ENCODE data around the gene TYROBP.

TYROBP gene

GRCh38 chr19:35860818-35861639 lies 47.1 kb downstream of the TYROBP start:
- H3K27me3 ChIP-seq (ENCODE audit: control insufficient read depth, insufficient read depth, low read length) = peaks cover 49% of the 10 kb centered on the region

DNA sequence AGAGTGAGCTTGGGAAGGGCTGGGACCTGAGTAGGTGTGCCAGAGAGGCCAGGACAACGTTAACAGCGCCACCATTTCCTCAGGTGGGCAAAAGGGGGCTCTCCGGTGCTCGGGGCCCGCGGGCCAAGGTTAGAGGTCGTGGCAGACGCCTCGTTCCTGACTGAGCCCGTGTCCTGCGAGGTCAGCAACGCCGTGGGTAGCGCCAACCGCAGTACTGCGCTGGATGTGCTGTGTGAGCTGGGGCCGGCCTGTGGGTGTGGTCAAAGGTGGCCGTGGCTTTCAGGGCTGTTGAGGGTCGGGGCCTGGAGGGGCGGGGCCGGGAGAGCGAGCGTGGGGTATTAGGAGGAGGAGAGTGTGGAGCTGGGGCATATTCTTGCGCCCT lies 47.7 kb downstream of the TYROBP start:
- H3K27me3 ChIP-seq (ENCODE audit: control insufficient read depth, insufficient read depth, low read length) = peaks cover 55% of the 10 kb centered on the region
- H3K4me3 ChIP-seq (ENCODE audit: low read length) = no peak overlapping the region
- peaks cover 22% of the 10 kb centered on the region for H3K4me1 ChIP-seq (ENCODE audit: control insufficient read depth, insufficient read depth, low read length)
- no peak overlapping the region for H3K9ac ChIP-seq (ENCODE audit: low read length)
- H3K36me3 ChIP-seq (ENCODE audit: control insufficient read depth, insufficient read depth, low read length) = no peaks in the 10 kb centered on the region
- H3K9me3 ChIP-seq (ENCODE audit: control insufficient read depth, low read length) = no peaks in the 10 kb centered on the region

More at GRCh38 chr19:35860818-35861639, 47.1 kb downstream of the TYROBP start:
- H3K9me3 ChIP-seq (ENCODE audit: control insufficient read depth, low read length) = no peaks in the 10 kb centered on the region
- H3K9ac ChIP-seq (ENCODE audit: low read length) = no peak overlapping the region
- no peak overlapping the region for H3K4me3 ChIP-seq (ENCODE audit: low read length)
- peaks cover 22% of the 10 kb centered on the region for H3K4me1 ChIP-seq (ENCODE audit: control insufficient read depth, insufficient read depth, low read length)
- H3K36me3 ChIP-seq (ENCODE audit: control insufficient read depth, insufficient read depth, low read length) = no peaks in the 10 kb centered on the region

DNA sequence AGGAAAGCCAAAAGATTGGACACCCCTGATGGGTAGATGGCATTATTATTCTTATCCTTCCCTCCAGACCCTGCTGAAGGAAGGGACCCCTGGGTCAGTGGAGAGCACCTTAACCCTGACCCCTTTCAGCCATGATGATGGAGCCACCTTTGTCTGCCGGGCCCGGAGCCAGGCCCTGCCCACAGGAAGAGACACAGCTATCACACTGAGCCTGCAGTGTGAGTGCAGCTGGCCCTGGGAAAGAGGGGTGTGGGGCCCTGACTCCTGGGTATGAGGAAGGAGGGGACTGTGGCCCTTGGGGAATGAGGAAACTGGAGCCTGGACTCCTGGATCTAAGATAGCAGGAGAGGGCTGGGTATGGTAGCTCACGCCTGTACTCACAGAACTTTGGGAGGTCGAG lies 48.7 kb downstream of the TYROBP start:
- H3K4me1 ChIP-seq (ENCODE audit: control insufficient read depth, insufficient read depth, low read length) = peaks cover 22% of the 10 kb centered on the region
- H3K36me3 ChIP-seq (ENCODE audit: control insufficient read depth, insufficient read depth, low read length) = no peaks in the 10 kb centered on the region
- H3K4me3 ChIP-seq (ENCODE audit: low read length) = no peak overlapping the region
- no peaks in the 10 kb centered on the region for H3K9me3 ChIP-seq (ENCODE audit: control insufficient read depth, low read length)
- H3K9ac ChIP-seq (ENCODE audit: low read length) = no peak overlapping the region
- peaks cover 64% of the 10 kb centered on the region for H3K27me3 ChIP-seq (ENCODE audit: control insufficient read depth, insufficient read depth, low read length)

DNA sequence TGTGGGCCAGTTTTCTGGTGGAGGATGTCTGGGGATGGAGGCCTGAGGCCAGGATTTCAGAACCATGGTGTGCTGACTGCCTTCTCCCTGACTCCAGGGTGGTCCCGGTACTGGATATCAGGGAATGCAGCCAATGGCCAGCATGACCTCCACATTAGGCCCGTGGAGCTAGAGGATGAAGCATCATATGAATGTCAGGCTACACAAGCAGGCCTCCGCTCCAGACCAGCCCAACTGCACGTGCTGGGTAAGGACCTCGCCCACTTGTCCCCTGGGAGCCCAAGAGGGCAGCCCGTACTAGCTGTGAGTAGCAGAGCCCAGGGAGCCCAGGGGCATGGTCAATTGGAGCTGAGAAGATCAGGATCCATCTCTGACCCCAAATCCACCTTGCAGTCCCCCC lies 49.8 kb downstream of the TYROBP start:
- H3K4me3 ChIP-seq (ENCODE audit: low read length) = no peak overlapping the region
- no peaks in the 10 kb centered on the region for H3K36me3 ChIP-seq (ENCODE audit: control insufficient read depth, insufficient read depth, low read length)
- no peak overlapping the region for H3K9ac ChIP-seq (ENCODE audit: low read length)
- peaks cover 64% of the 10 kb centered on the region for H3K27me3 ChIP-seq (ENCODE audit: control insufficient read depth, insufficient read depth, low read length)
- peaks cover 22% of the 10 kb centered on the region for H3K4me1 ChIP-seq (ENCODE audit: control insufficient read depth, insufficient read depth, low read length)
- H3K9me3 ChIP-seq (ENCODE audit: control insufficient read depth, low read length) = no peaks in the 10 kb centered on the region

DNA sequence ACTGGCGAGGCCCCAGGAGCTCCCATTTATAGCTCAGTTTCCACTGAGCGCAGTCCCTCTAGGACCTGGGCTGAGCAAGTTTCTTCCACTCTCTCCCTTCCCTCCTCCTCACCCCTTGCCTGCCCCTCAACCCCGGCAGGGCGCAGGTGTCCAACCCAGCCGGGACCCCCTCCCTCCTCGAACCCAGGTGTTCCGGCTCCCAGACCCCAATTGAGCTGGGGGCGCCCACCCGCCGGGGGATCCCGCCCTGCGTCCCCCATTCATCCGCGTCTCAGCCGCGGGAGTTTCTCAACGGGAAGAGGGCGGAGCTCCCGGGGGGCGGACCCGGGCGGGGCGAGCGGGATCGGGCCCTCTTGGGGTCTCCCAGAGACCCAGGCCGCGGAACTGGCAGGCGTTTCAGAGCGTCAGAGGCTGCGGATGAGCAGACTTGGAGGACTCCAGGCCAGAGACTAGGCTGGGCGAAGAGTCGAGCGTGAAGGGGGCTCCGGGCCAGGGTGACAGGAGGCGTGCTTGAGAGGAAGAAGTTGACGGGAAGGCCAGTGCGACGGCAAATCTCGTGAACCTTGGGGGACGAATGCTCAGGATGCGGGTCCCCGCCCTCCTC lies 51.4 kb downstream of the TYROBP start, which contains the start of gene KIRREL2:
Gene KIRREL2, plus strand, starts transcription at position 366 of the 604 bp plus-strand sequence. Its CDS starts 209 bp downstream, at position 575.
- Histone ChIP-seq H3K9me3 (ENCODE audit: control insufficient read depth, low read length) (no peaks in the 10 kb centered on the region), H3K27me3 (ENCODE audit: control insufficient read depth, insufficient read depth, low read length) (peaks cover 64% of the 10 kb centered on the region), H3K36me3 (ENCODE audit: control insufficient read depth, insufficient read depth, low read length) (no peaks in the 10 kb centered on the region), H3K4me1 (ENCODE audit: control insufficient read depth, insufficient read depth, low read length) (peaks cover 22% of the 10 kb centered on the region), H3K4me3 (ENCODE audit: low read length) (peak within 1 kb of the TSS; percentile 41), H3K9ac (ENCODE audit: low read length) (peak within 1 kb of the TSS; percentile 39)
